Measurements from ENCODE around the gene ZNF607. TPM values are rescaled to one million over a fixed set of nuclear protein-coding genes. Genes with fewer than 3 reads are reported as not detected.

The ZNF607 gene
- total and polyA plus RNA-seq, 2 of the 8 experiments (the other 6 are each of a cell fraction or from before 2014, with no cell fraction given): 6.7 to 15.9 TPM

- no peak for TF ChIP-seq HDAC2 (IDR thresholded peaks at IDR 0.05; ENCODE audit: borderline replicate concordance in 1 of 2, low read depth in 2 of 2, low read length in 2 of 2)
- TF ChIP-seq TAF1 (IDR thresholded peaks at IDR 0.05; ENCODE audit: low read depth, low read length): peak; percentile 43; the same call in 1 of the 2 replicates
- no peak for TF ChIP-seq TAF7 (optimal IDR thresholded peaks at IDR 0.05; ENCODE audit: borderline replicate concordance, low read depth, low read length)
- TF ChIP-seq PHF8 (conservative IDR thresholded peaks at IDR 0.05; ENCODE audit: low read depth, low read length): peak; percentile 65
- peak; percentile 56 to 66 for TF ChIP-seq RAD21 (IDR thresholded peaks at IDR 0.05 in 1 of 2, conservative IDR thresholded peaks at IDR 0.05 in 1 of 2; ENCODE audit: low read depth in 2 of 2, low read length in 2 of 2)
- no peak for TF ChIP-seq CHD7 (IDR thresholded peaks at IDR 0.05; ENCODE audit: insufficient replicate concordance, low read length)
- TF ChIP-seq POLR2A (IDR thresholded peaks at IDR 0.05; ENCODE audit: control extremely low read depth in 1 of 2, low read depth in 2 of 2, low read length in 2 of 2): peak in 1 of 2 experiments; percentile 64; a peak in 2 of 3 replicates
- no peak for TF ChIP-seq SUZ12 (IDR thresholded peaks at IDR 0.05; ENCODE audit: low read length)
These were observed at the start of gene ZNF607 (continued) for GRCh38 chr19:37719111-37719926.
